GM12801 (cell line): ENCODE measurements around the gene GBA3.

Experiments
- TF ChIP-seq, protein P1 (sequence below): IDR thresholded peaks from one replicate; pipeline ENCODE4 v1.5.1; 2011; ENCODE audit warnings: control low read depth; ENCODE audit not compliant: insufficient read length; ENCODE audit errors: extremely low read depth

The GBA3 gene

GRCh38 chr4:22766068-22766467, 73.3 kb downstream of the GBA3 start:
- TF ChIP-seq, protein P1, sequence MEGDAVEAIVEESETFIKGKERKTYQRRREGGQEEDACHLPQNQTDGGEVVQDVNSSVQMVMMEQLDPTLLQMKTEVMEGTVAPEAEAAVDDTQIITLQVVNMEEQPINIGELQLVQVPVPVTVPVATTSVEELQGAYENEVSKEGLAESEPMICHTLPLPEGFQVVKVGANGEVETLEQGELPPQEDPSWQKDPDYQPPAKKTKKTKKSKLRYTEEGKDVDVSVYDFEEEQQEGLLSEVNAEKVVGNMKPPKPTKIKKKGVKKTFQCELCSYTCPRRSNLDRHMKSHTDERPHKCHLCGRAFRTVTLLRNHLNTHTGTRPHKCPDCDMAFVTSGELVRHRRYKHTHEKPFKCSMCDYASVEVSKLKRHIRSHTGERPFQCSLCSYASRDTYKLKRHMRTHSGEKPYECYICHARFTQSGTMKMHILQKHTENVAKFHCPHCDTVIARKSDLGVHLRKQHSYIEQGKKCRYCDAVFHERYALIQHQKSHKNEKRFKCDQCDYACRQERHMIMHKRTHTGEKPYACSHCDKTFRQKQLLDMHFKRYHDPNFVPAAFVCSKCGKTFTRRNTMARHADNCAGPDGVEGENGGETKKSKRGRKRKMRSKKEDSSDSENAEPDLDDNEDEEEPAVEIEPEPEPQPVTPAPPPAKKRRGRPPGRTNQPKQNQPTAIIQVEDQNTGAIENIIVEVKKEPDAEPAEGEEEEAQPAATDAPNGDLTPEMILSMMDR: no peak

DNA sequence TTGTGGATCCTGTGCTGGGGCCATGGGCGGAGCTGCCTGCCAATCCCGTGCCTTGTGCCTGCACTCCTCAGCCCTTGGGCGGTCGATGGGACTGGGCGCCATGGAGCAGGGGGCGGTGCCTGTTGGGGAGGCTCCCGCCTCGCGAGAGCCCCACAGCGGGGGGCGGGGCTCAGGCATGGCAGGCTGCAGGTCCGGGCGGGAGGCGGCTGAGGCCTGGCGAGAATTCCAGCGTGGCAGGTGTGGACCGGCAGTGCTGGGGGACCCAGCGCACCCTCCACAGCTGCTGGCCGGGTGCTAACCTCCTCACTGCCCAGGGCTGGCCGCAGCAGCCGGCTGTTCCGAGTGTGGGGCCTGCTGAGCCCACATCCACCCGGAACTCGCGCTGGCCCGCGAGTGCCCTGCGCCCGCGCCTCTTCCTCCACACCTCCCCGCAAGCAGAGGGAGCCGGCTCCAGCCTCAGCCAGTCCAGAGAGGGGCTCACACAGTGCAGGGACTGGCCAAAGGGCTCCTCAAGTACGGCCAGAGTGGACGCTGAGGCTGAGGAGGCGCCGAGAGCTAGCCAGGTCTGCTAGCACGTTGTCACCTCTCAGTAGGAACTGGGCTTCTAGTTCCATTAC, 85.9 kb downstream of the GBA3 start:
- TF ChIP-seq, protein P1: no peak

GRCh38 chr4:22780317-22780716, 87.6 kb downstream of the GBA3 start:
- TF ChIP-seq, protein P1: no peak

DNA sequence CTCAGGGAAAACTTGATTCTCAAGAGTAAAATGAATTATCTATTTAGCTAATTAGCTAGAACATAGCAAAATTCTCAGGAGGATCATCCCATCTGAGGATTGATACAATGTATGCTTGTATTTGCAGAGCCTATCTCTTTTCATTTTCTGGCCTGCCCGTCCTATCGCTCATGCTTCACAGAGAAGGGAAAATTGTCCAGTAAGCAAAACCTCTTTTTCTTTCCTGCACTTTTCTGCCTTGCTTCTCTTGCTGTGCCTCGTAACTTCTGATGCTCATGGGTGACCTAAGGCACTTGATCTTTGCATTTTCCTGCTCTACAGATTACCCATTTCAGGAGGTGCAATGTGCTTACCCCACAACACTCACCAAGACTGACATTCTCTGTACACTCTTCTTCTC, 88.1 kb downstream of the GBA3 start:
- TF ChIP-seq, protein P1: no peak

- TF ChIP-seq, protein P1: no peak
These were observed 95.1 kb downstream of the GBA3 start for GRCh38 chr4:22787753-22788375.

GRCh38 chr4:22790631-22791030, 97.9 kb downstream of the GBA3 start:
- TF ChIP-seq, protein P1: no peak

DNA sequence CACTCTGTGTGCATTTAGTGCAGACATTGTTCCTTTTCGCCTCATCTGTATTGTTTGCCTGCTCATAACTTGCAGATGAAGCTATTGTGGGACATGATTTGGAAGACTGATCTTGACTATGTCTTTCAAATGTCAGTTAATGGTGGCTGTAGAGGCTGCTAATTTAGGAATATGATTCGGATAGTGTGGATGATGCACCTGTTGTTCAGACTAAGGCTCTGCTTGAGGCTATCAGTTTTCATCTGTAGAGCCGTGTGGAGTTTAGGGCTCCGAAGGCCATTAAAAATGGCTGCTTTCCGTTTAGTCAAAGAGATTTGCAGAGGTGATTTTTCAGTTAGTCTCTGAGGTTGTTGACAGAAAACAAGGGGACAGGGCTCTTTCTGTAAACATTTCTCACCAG, 102.0 kb downstream of the GBA3 start:
- TF ChIP-seq, protein P1: no peak
